HG03457 (cell line): ENCODE measurements around the gene THSD4.

ENCODE experiments used
- ATAC-seq: cut with Tn5 transposase; IDR thresholded peaks from one replicate; pipeline ENCODE4 v1.9.1; 2021; ENCODE audit warnings: moderate number of reproducible peaks; ENCODE audit not compliant: unreplicated experiment

Gene THSD4

GRCh38 chr15:71688509-71689094, 573.3 kb downstream of the THSD4 start:
- ATAC-seq = no peak

DNA sequence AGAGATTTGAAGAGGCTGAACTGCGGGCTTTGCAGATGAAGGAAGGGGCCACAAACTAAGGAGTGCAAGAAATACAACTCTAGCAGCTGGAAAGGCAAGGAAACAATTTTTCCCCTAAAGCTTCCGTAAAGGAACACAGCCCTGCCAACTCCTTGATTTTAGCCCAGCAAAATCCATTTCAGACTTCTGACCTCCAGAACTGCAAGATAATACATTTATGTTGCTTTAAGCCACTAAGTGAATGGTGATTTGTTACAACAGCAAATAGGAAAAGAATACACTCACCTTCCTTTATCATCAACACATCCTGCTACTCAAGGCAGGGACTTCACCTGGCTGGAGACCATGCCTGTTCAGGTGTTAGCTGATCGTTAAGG, 575.8 kb downstream of the THSD4 start:
- ATAC-seq = no peak

DNA sequence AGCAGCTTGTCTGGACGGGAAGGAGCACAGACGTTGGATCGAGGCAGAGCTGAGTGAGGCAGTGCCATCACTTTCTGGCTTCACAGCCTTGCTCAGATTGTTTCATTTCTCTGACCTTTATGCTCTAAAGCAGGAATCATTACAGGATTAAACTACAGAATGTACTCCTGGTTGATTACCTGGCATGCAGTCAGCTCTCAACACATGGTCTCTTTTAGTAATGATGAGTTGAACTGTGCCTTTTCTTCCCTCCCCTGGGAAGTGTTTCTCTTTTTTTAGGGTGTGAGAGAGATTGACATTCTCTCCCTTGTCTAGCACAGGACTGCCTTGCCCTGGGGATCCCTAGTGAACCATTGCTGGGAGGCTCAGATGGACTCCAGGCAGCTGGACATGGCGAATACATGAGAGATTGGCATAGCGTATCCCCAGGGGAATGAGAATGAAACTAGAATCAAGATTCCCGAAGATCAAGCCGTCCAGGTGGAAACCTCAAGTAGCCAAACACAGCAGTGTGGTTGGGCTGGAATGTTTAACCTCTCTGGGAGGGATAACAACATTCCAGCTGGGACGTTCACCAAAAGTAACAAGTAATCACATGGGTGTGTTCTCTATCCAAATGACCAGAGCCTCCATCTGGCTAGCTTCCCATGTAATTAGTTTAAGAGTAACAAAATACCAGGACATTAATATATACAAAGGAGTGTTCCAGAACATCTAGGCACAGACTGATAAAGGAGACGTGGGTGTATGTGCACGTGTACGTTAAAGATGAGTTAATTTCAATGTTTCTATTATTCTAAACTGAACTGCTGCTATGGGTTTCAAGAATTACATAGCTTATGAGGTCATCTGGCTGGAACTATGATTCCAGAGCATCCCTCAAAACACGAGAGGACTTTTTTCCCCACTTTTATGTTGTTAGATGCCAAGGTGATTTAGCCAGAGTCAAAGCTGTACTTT, 576.5 kb downstream of the THSD4 start:
- no peak for ATAC-seq

DNA sequence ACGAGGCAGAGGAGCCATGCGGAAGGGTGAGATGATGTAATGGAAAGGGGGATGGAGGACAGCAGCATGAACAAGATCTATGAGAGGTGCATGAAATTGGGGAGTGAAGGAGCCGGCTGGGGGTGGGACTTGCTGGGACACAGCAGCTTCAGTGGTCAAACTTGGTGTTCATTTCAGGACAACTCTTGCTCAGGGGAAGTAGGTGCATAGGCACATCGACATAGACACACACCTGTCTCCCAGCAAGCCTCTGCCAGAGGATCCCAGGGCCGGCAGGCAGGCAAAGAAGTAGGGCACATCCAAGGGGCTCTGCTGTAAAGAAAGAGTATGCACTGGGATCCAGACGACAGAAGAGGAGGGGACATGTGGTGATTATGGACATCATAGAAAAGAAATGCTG, 582.0 kb downstream of the THSD4 start:
- no peak for ATAC-seq

DNA sequence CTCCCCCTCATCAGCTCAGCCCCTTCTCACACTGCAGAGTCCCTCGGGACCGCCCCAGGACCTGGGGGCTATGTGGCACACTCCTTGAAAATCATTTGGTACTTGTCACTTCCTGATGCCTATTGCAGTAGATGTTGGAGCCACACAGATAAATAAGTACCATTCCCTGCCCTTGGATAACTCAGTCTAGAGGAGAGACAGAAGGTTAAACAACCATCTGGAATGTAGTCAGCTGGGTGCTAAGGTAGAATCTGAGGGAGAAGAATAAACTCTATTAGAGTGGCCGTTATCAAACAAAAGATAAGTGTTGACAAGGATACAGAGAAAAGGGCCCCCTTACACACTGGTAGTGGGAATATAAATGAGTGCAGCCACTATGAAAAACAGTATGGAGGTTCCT, 582.8 kb downstream of the THSD4 start:
- ATAC-seq = no peak

GRCh38 chr15:71698742-71699141, 583.5 kb downstream of the THSD4 start:
- ATAC-seq = no peak

- no peak for ATAC-seq
Measured at GRCh38 chr15:71699977-71700376, 584.7 kb downstream of the THSD4 start.

DNA sequence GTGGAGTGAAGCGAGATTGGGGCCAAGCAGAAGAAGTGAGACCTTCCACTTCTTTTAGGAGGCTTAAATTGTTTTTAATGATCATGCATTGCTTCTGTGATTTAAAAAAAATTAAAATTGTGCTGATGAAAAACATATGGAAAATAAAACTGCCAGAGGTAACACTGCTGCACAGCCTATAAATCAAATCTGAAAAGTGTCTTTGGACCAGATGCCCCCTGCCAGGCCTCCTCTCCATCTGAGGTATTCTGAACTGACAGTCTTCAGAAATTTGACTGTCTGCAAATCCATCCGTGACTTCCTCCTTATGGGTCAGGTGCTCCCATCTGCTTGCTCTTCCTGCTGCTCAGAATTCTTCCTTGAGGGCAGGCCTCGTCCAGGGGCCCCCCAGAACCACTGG, 586.5 kb downstream of the THSD4 start:
- ATAC-seq = no peak

DNA sequence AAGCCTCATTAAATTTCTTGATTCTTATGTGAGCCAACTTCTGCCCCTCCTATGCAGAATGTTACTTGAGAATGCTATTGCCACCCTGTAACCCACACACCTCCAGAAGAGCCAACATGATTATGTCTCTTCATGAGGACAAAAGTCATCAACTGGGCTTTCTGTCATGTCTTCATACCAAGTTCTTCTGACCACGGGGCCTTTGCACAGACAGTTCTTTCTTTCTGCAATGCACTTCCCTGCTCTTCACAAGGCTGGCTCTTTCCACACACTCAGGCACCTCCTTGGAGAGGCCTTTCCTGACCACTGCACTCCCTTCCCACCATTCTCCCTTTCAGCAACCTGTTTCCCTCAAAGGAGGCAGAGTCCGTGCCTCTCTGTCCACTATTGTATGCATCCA, 587.2 kb downstream of the THSD4 start:
- ATAC-seq = no peak

GRCh38 chr15:71705151-71705550, 589.9 kb downstream of the THSD4 start:
- ATAC-seq = no peak

DNA sequence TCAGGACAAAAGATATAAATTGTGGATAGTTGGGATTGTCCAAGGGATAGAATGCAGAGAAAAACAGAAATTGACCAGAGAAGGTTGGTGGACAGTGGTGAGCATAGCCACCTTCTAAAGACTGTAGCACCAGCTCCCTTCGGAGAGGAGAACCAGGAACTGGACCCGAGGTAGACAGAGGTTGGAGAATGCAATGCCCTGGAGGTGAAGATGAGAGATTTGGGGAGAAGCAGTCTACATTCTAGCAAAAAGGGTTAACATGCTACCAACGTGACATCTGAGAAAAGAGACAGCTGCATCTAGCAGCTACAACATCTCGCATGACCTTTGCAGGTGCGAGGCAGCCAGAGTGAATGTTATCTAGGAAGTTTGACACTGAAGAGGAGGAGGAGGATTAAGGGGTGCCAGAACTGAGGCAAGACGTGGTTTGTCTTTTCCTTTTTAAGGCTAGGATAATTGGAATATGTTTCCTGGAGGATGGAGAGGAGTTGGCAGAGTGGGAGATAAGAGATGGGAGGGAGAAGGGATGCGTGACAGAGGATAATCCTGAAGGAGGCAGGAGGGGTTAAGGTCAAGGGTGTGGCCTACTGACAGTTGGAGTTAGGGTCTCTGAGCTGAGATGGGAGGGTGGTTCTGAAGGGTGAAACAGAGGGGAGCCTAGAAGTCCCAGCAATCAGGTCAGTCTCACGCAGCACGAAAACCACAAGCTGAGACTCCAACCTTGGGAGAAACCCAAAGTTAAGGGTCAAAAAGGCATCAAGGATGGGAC, 591.4 kb downstream of the THSD4 start:
- ATAC-seq = no peak

DNA sequence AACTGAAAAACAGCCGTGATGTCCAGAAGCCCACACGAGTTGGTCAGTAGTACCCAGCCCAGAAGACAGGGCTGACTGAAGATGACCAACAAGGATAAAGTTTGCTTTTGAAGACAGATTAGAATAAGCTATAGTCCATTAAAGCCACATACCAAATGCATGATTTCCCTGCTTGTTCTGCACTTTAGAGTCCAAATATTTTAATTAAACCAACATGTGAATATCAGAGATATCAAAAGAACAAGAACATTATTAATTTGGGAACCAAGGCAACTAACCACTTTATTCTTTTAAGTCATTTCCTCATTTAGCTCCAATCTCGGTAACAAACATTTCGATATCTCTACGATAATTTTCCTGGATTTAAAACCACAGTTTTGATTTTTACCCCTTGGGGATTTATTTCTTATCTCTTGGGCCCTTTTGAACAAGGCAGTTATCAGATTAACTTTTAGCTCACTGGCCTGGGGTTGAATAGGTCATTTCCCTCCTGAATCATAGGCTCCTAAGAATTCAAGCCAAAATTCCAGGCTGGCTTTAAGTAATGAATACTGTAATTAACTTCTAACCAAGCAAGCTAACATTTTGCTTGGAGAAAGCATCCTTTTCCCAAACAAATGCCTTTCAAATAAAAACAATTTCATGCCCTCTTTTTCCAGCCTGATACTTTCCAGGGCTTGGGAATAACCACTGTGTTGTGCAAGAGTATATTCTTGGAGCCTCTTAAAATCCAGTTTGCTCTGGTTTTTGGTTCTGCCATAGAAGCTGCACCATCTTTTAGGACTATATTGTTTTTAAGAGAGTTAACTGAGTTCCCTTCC, 592.2 kb downstream of the THSD4 start:
- ATAC-seq = no peak

DNA sequence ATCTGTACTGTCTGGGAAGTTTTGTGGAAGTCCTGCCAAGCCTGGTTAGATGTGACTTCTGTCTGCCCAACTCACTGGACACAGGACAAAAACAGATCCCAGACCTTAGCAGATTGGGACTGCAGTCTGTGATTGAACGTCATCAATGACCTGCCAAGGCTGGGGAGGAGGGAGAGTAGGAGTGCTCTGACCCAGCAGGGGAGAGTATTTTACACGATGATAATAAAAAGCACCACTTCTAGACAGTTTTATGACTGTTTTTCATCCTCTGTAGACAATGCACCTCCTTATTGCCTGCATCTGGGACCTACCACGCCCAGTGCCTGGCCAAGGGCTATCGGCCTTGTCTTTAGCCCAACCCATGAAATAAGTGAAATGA, 592.8 kb downstream of the THSD4 start:
- no peak for ATAC-seq

DNA sequence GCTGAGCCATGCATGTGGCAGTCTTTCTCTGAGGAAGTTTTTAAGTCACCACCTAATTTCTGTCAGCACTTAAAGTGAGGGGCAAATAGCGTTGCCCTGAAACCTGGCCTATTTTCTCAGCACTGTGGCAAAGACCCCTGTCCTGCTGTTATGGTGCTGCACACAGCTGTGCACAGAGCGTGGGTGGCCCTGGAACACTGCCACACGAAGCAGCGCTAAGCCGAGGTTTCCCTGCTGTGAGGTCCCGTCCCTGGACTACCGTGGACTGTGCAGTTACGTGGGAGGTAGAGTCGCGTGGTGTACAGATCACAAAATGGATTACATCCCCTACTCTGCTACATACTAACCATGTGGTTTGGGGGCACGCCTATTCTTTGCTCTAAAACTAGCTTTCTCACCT, 593.5 kb downstream of the THSD4 start:
- ATAC-seq = no peak

GRCh38 chr15:71709808-71710418, 594.6 kb downstream of the THSD4 start:
- ATAC-seq = no peak

DNA sequence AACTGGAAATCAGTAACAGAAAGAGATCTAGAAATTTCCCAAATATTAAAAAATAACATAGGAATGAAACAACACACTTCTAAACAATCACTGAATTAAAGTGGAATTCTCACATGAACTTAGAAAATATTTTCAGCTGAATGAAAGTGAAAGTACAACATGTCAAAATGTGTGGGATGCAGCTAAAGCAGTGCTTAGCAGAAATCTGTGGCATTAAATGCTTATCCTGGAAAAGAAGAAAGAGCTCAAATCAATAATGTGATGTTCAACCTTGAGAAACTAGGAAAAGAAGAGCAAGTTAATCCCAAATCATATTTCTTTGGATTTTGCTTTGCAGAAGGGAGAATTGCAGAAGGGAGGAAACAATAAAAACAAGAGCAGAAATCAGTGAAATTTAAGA, 596.9 kb downstream of the THSD4 start:
- ATAC-seq = no peak

DNA sequence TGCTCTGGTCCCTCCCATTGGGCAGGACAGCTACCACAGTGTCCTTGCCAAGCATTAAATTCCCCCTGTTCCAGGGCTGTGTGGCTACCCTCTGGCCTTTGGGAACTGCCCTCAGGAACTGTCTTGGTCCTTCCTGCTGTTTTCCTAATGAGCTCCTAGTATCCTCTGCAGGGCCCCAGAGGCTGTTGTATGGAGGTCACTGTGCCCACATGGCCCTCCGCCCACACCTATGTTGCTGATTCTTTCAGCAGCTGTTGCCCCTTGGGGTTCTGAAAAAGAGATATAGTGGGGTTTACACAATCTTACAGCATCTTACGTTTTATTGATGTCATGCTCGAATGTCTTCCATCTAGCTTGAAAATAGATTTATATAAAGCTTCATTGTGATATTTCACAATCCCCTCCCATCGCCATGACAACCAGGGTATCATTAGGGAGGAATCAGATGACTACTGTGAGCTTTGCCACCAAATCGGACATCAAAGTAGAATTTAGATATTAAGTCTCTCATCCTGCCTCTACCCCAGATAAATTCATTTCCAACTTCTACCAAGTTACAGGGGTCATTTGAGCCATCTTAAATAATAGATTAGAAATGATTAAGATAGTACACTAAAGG, 598.0 kb downstream of the THSD4 start:
- no peak for ATAC-seq

- ATAC-seq = no peak
Measured at GRCh38 chr15:71715914-71716313, 600.6 kb downstream of the THSD4 start.

DNA sequence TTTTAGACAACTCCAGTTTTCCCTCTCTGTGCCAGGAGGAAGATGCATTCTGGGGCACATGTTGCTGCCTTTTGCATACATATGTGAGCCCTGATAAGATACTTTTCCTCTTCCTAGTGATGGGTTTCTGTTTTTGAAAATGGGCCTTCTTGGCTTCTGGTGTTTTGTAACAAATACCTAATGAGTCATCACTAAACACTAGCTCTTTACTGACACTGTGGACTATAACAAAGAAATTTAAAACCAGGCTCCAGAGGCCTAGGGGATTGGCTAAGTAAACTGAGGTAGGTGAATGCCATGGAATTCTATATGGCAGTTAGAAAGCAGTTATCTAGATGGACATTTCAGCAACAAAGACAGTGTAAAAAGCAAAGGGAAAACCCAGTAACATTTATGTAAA, 601.7 kb downstream of the THSD4 start:
- no peak for ATAC-seq
